Activated T-helper 1 cell treated with anti-CD3 and anti-CD28 coated beads, Interleukin-12 subunit alpha, Interleukin-12 subunit beta, Interleukin-2, Interleukin-4 antibody, amounts not matched to agents 30 ng/mL and 10 ng/mL and 1 ng/mL, durations not matched to agents 14 hours and 24 hours and 36 hours (primary cell): ENCODE data around the gene ST6GALNAC2. TPM values are rescaled to one million over a fixed set of nuclear protein-coding genes. Genes with fewer than 3 reads are reported as not detected.

Experiments used
- total RNA-seq: library from RNA; stranded (reverse); gene quantifications from 2 replicates; pipeline ENCODE4 v1.2.3, GENCODE V29; 2022

ST6GALNAC2 gene
- total RNA-seq, 1 donor from 2014 or later, result not detected

Other genes with a start within 250 kb of the ST6GALNAC2 start
- gene PRPSAP1, start 231.9 kb downstream of the ST6GALNAC2 start, total RNA-seq, result 41.2 and 44.0 TPM in 2 replicates
- 16.5 and 17.8 TPM in 2 replicates for gene SPHK1, start 201.3 kb downstream of the ST6GALNAC2 start, total RNA-seq
- gene UBE2O, start 132.7 kb downstream of the ST6GALNAC2 start, total RNA-seq, result 44.9 and 45.1 TPM in 2 replicates
- not detected in 2 replicates for gene AANAT, start 118.3 kb downstream of the ST6GALNAC2 start, total RNA-seq
- gene RHBDF2, start 84.4 kb downstream of the ST6GALNAC2 start, total RNA-seq, result 53.2 and 53.7 TPM in 2 replicates
- gene CYGB, start 48.2 kb downstream of the ST6GALNAC2 start, total RNA-seq, result not detected in 2 replicates
- gene PRCD, start 45.8 kb downstream of the ST6GALNAC2 start, total RNA-seq, result not detected in 2 replicates
- 0.78 and 0.83 TPM in 2 replicates for gene ST6GALNAC1, start 57.9 kb upstream of the ST6GALNAC2 start, total RNA-seq
- gene MXRA7, start 125.1 kb upstream of the ST6GALNAC2 start, total RNA-seq, result 3.8 and 5.1 TPM in 2 replicates
- gene JMJD6, start 140.7 kb upstream of the ST6GALNAC2 start, total RNA-seq, result 80.5 TPM in 2 replicates
- gene METTL23, start 141.0 kb upstream of the ST6GALNAC2 start, total RNA-seq, result 35.5 and 38.2 TPM in 2 replicates
- 535 and 541 TPM in 2 replicates for gene SRSF2, start 151.5 kb upstream of the ST6GALNAC2 start, total RNA-seq
- 16.6 and 17.1 TPM in 2 replicates for gene MFSD11, start 152.3 kb upstream of the ST6GALNAC2 start, total RNA-seq